SU-DHL-6 (cell line): ENCODE measurements around the gene NSF.

Experiments
- H2AFZ ChIP-seq: fragments of 200-600 bp; sonication (generic); 2 replicates; pipeline ENCODE4 v1.6.1; 2014; ENCODE audit warnings: low read depth, mild to moderate bottlenecking, moderate library complexity, mixed read lengths, antibody characterized with exemption, low read length; ENCODE audit not compliant: severe bottlenecking
- H3F3A ChIP-seq: fragments of 200-600 bp; shearing (Covaris generic); 2 replicates; pipeline ENCODE4 v1.6.0; 2016; ENCODE audit warnings: antibody characterized with exemption, mild to moderate bottlenecking; ENCODE audit not compliant: insufficient read depth
- H3K27ac ChIP-seq: fragments of 200-600 bp; sonication (generic); 2 replicates; pipeline ENCODE4 v1.5.1; 2016; ENCODE audit warnings: low read depth, mild to moderate bottlenecking, low read length, moderate library complexity, mixed read lengths
- H3K27me3 ChIP-seq: fragments of 200-600 bp; sonication (generic), shearing (Covaris generic); 2 replicates; pipeline ENCODE4 v1.6.0; 2014; ENCODE audit warnings: mild to moderate bottlenecking, low read length
- H3K36me3 ChIP-seq: fragments of 200-600 bp; sonication (generic); 2 replicates; pipeline ENCODE4 v1.6.1; 2014; ENCODE audit warnings: mild to moderate bottlenecking, low read length, mixed read lengths
- H3K4me2 ChIP-seq: fragments of 300-600, 200-600 bp; shearing (Covaris generic), sonication (generic); 2 replicates; pipeline ENCODE4 v1.6.0; 2014; ENCODE audit warnings: low read length, low read depth, mild to moderate bottlenecking; ENCODE audit not compliant: poor library complexity, severe bottlenecking
- H3K4me3 ChIP-seq: fragments of 200-600 bp; sonication (generic); 2 replicates; pipeline ENCODE4 v1.5.1; 2014; ENCODE audit warnings: antibody characterized with exemption, low read length, mild to moderate bottlenecking, mixed read lengths; ENCODE audit not compliant: insufficient read depth, poor library complexity, severe bottlenecking
- H3K79me2 ChIP-seq: fragments of 200-600 bp; sonication (generic); 2 replicates; pipeline ENCODE4 v1.6.1; 2014; ENCODE audit warnings: mild to moderate bottlenecking, low read length, moderate library complexity; ENCODE audit not compliant: insufficient read depth
- H3K9ac ChIP-seq: fragments of 200-600 bp; sonication (generic); 2 replicates; pipeline ENCODE4 v1.7.0; 2014; ENCODE audit warnings: mild to moderate bottlenecking, low read length
- H3K9me2 ChIP-seq: fragments of 200-600 bp; sonication (generic); replicated peaks from 2 replicates; pipeline ENCODE4 v1.6.1; 2014; ENCODE audit warnings: low read length; ENCODE audit not compliant: insufficient read depth
- H3K9me3 ChIP-seq: fragments of 200-600 bp; sonication (generic); 2 replicates; pipeline ENCODE4 v1.6.1; 2014; ENCODE audit warnings: low read length, mixed read lengths; ENCODE audit not compliant: insufficient read depth
- H4K20me1 ChIP-seq: fragments of 200-600 bp; sonication (generic); 2 replicates; pipeline ENCODE4 v1.6.1; 2014; ENCODE audit warnings: low read depth, mild to moderate bottlenecking, antibody characterized with exemption, low read length, moderate library complexity, mixed read lengths
- CTCF ChIP-seq: fragments of 200-600 bp; sonication (generic); IDR thresholded peaks from one replicate; pipeline ENCODE4 v1.5.1; 2017; ENCODE audit warnings: antibody characterized with exemption, mild to moderate bottlenecking, low read length, moderate library complexity; ENCODE audit not compliant: insufficient read depth, poor library complexity, severe bottlenecking
- EZH2phosphoT487 ChIP-seq: fragments of 200-600 bp; sonication (generic), shearing (Covaris generic); conservative IDR thresholded peaks from 2 replicates; pipeline ENCODE4 v1.6.1; 2018; ENCODE audit warnings: mild to moderate bottlenecking, antibody characterized with exemption, low read length, moderate library complexity, mixed read lengths

Gene NSF

GRCh38 chr17:46793541-46793940 is 203.1 kb downstream of the NSF start:
- H4K20me1 ChIP-seq = no peaks in the 10 kb centered on the region
- no peak overlapping the region for H2AFZ ChIP-seq
- 0 out of 2 replicates have a peak, but pooled peaks cover 3% of the 10 kb centered on the region for H3K27me3 ChIP-seq
- H3K79me2 ChIP-seq = no peaks in the 10 kb centered on the region
- no peaks in the 10 kb centered on the region for H3K9me3 ChIP-seq
- no peak overlapping the region for H3K4me2 ChIP-seq
- no peaks in the 10 kb centered on the region for H3K36me3 ChIP-seq
- H3K9me2 ChIP-seq = no peaks in the 10 kb centered on the region
- H3K27ac ChIP-seq = no peak overlapping the region
- no peak overlapping the region for H3K4me3 ChIP-seq
- TF ChIP-seq CTCF (no peak), EZH2phosphoT487 (no peak)
- no peak overlapping the region for H3K9ac ChIP-seq
- no peaks in the 10 kb centered on the region for H3F3A ChIP-seq

GRCh38 chr17:46794318-46794717 is 203.8 kb downstream of the NSF start:
- Histone ChIP-seq H3K9ac (no peak overlapping the region), H3K79me2 (no peaks in the 10 kb centered on the region), H4K20me1 (no peaks in the 10 kb centered on the region), H3F3A (no peaks in the 10 kb centered on the region), H3K4me3 (no peak overlapping the region), H3K27ac (no peak overlapping the region), H3K4me2 (no peak overlapping the region), H2AFZ (no peak overlapping the region), H3K9me3 (no peaks in the 10 kb centered on the region), H3K36me3 (no peaks in the 10 kb centered on the region), H3K9me2 (no peaks in the 10 kb centered on the region), H3K27me3 (0 out of 2 replicates have a peak, but pooled peaks cover 3% of the 10 kb centered on the region)
- TF ChIP-seq CTCF = no peak
- no peak for TF ChIP-seq EZH2phosphoT487

DNA sequence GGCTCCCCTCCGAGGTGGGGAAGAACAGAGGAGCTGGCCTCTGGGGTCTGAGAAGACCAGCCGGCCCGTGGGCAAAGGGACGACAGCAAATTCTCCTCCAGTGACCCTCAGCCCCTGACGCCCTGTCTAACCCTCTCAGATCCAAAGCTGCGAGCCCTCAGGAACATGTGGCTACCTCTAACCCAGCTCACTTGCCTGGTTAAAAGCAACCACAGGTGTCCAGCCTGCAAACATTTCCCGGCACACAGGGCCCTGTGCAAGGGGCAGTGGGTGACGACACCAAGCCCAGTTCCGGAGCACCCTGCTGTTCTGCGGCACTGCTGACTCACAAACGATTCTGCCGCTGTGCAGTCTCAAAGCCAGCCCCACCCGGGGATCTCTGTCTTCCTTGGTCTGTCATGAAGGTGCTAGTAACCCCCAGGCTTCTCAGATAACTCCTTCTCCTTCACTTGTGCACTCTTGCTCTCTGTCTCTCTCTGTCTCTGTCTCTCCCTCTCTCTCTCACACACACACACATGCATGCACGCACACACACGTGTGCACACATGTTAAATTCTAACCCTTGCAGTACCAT is 205.0 kb downstream of the NSF start:
- Histone ChIP-seq H3K27ac (no peak overlapping the region), H3K79me2 (no peaks in the 10 kb centered on the region), H3F3A (no peaks in the 10 kb centered on the region), H3K36me3 (no peaks in the 10 kb centered on the region), H3K27me3 (0 out of 2 replicates have a peak, but pooled peaks cover 3% of the 10 kb centered on the region), H2AFZ (no peak overlapping the region), H3K9me2 (no peaks in the 10 kb centered on the region), H3K9me3 (no peaks in the 10 kb centered on the region), H3K4me2 (no peak overlapping the region), H3K9ac (no peak overlapping the region), H3K4me3 (no peak overlapping the region), H4K20me1 (no peaks in the 10 kb centered on the region)
- TF ChIP-seq CTCF = no peak
- no peak for TF ChIP-seq EZH2phosphoT487
